ENCODE data around the gene SLC50A1.

Gene SLC50A1

DNA sequence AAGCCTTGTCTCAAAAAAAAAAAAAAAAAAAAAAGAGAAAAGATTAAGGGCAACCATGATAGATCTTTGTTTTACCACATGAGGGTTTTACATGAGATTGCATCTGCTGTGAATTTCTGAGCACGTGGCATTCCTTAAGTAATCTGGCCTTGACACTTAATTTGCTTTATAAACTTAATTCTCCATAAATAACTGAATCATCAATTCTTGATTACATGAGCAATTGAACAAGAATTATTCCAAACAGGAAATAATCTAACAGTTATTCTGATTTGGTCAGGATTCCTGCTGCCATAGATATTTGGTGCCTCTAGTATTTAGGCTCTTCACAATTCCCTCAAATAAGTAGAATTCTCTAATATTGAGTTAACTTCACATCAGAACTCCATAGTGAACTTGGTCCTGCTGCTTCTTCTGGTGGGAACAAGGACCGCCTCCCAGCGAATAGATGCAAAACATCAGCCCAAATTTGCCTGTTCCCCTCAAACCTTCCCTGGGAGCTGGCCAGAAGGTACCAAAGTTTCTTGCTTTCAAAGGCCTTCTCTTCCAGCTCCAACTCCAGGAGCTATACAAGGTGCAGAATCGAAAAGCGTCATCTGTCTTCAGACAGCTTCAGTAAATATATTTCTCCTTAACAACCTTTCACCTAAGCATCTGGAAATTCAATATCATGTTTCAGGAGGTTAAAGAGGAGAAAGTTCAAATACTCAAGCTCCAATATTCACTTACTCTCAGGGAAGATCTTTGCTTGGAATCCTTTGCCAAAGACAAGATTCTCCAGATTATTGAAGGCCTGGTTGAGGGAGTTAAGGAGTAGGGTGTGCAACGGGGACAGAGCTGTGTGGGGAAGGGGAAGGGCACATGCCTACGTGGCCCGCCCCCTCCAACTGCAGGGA lies 36.4 kb downstream of the SLC50A1 start:
- ATAC-seq (peak; percentile 14), DNase-seq (no peak)

GRCh38 chr1:155172732-155173477 lies 37.3 kb downstream of the SLC50A1 start, which contains the start of gene KRTCAP2:
TSS of gene KRTCAP2 (minus strand) at chr1:155173304. CDS start at chr1:155173224, 80 bp downstream.
- ATAC-seq (peak; percentile 78), DNase-seq (peak; percentile 96)

DNA sequence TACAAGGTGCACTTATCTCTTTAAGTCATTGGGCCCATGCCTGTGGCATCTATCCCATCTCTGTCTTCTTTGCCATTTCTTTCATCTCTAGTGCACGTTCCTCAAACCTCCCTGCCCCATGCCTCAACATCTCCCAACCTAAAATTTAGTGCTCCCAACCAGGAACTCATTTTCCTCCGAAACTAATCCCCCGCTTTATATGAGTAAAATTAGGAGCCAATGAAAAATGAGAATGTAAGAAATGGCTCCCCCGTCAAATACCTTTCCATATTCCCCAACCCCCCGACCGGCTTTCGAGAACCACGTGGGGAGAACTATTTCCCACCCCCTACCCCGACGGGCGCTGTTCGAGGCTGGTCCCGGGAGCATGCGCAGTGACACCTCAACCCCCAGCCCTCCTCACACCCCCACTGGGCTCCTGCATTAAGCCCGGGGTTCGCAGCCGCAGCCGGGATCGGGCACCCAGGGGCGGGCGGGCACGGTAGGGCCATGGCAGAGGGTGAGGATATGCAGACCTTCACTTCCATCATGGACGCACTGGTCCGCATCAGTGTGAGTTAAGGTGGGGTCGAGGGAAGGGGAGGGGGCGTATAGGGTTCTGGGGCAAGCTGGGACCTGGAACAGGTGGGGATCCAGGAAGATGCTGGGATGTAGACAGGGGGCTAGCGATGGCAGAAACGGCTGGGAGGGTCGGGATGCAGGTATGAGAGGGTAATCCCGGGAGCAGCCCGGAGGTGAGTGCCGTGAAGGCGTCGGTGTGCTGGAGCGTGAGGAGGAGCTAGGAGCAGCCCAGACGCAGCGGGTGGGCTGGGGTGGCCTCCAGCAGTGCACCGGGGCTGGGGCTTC lies 38.0 kb downstream of the SLC50A1 start, which contains the start of gene TRIM46:
TRIM46 (plus strand) TSS at position 372 of the 846 bp plus-strand sequence; CDS start at position 490, 118 bp downstream.
- peak; percentile 79 for DNase-seq

DNA sequence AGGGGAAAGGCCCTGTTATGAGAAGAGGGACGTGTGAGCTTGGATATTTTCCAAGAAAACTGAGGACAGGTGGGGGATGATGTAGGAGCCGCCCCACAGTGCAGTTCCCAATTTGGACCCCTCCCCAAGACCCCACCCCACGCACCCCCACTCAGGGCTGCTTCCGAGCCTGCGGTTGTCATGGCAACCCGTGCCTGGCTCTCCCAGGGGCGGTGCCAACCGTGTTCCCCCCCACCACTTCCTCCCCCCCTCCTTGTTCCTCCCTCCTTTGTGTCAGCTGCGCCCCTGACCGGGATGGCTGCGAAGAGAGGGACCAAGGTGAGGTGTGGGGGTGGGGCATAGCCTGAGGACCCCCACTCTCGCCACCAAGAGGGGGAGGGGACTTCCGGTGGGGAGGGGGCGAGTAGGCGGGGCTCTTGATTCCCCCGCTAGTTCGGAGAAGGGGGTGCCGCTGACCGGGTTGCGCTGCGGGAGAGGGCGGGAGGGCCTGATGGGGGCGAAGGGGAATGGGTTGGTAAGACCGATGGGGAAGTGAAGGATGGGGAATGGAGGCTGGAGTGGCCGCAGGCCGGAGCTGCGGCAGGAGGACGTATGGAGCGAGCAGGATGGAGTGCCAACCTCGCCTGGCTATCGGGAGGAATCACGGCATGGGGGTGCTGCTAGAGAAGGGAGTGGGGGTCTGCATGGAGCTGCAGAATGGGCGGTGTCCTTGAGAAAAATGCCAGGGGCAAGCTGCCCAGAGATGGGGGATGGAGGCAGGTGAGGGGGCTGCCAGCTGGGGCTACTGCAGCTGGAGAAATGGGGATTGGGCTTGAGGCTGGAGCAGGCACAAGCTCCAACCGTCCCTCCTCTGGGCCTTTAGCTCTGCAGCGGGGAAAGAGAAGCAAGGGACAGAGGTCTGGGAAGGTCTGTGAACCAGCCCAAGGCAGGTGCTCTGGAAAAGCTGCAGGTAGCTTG lies 39.0 kb downstream of the SLC50A1 start:
- DNase-seq, result peak; percentile 60

More for the DNA sequence above, 38.0 kb downstream of the SLC50A1 start, which contains the start of gene TRIM46:
- peak; percentile 42 for ATAC-seq

GRCh38 chr1:155175281-155175926 lies 39.8 kb downstream of the SLC50A1 start:
- DNase-seq, result no peak

More for the DNA sequence above, 39.0 kb downstream of the SLC50A1 start:
- ATAC-seq, result no peak

GRCh38 chr1:155175927-155176371 lies 40.3 kb downstream of the SLC50A1 start:
- ATAC-seq, result peak; percentile 10

More at GRCh38 chr1:155175281-155175926, 39.8 kb downstream of the SLC50A1 start:
- no peak for ATAC-seq

DNA sequence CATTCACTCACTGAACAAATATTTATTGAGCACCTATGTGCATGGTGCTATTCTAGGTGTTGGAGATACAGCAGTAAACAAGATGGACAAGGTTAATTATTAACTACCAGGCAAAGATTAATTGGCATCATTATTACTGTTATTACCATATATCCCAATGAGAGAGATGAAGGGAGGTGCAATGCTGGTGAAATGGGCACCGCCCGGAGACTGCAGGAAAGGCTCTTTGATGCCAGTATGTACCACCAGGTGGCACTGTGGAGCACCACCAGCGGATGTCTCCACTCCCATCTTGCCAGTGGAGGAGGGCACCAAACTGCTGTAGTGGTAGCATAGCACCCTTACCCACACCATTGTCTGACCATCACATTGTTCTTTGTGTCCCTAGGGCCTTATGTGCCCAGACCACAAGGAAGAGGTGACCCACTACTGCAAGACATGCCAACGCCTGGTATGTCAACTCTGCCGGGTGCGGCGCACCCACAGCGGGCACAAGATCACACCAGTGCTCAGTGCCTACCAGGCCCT lies 41.0 kb downstream of the SLC50A1 start:
- peak; percentile 28 for ATAC-seq
- peak; percentile 93 for DNase-seq

More at GRCh38 chr1:155175927-155176371, 40.3 kb downstream of the SLC50A1 start:
- peak; percentile 40 for DNase-seq

DNA sequence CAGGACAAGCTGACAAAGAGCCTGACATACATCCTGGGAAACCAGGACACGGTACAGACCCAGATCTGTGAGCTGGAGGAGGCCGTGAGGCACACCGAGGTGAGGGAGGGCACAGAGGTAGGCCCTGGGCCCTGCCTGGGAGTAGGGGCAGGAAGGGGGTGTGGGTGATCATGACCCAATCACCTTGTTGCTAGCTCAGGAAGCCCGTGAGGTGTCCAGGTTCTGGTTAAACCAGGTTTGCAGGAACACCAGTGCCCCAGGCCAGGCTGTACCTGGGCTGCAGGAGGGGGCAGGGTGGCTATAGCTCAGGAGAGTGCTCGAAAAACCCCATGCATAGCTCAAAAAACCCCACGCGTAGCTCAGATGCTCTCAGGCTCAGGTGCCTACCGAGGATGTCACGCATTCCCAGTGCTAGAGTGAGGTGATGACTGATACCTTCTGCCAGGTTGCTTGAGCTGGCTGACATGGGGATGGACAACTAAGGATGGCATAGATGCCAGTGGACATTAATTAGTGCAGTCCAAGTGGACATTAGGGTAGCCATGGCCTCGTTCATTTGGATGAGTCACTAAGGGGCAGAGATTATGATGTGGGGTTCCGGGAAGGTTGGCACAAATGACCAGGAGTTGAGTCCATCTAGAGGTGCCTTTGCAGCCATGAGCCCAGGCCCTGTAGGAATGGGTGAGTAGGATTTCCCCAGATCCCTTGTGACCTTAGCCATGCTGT lies 41.7 kb downstream of the SLC50A1 start:
- ATAC-seq, result no peak
- DNase-seq, result no peak

DNA sequence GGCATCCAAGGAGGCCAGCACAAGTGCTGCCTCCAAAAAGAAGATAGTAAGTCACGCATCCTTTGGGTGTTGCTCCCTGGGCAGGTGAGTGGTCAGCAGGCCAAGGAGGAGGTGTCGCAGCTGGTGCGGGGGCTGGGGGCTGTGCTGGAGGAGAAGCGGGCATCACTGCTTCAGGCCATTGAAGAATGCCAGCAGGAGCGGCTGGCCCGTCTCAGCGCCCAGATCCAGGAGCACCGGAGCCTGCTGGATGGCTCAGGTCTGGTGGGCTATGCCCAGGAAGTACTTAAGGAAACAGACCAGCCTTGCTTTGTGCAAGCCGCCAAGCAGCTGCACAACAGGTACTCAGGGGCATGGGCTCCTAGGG lies 42.2 kb downstream of the SLC50A1 start:
- ATAC-seq (no peak), DNase-seq (no peak)

DNA sequence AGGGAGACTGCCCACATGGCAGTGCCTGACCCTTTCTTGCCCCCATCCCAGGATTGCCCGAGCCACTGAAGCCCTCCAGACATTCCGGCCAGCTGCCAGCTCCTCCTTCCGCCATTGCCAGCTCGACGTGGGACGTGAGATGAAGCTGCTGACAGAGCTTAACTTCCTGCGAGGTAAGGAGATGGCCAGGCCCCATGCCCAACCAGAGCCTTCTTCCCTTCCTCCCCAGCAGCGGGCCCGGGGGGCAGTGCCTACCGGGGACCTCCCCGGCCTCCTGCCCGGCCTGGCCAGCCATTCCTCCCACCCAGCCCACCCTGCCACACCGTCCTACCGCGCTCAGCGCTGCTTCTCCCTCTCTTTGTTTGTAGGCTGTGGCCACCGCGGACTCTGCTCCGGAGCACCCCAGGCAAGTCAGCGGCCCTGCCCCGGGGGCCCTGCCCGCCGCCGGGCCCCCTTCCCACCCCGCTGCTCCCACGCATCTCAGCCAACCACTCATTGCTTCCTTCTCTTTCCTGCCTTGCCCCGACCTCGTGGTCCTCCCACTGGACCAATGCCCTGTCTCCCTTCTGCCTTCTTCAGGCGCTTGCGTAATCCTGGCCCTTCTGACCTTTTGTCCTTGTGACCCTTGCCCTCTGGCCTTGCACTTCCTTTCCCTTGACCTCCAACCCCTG lies 42.9 kb downstream of the SLC50A1 start:
- no peak for DNase-seq

GRCh38 chr1:155179112-155180031 lies 43.7 kb downstream of the SLC50A1 start:
- no peak for ATAC-seq
- no peak for DNase-seq

More for the DNA sequence above, 42.9 kb downstream of the SLC50A1 start:
- ATAC-seq, result no peak

DNA sequence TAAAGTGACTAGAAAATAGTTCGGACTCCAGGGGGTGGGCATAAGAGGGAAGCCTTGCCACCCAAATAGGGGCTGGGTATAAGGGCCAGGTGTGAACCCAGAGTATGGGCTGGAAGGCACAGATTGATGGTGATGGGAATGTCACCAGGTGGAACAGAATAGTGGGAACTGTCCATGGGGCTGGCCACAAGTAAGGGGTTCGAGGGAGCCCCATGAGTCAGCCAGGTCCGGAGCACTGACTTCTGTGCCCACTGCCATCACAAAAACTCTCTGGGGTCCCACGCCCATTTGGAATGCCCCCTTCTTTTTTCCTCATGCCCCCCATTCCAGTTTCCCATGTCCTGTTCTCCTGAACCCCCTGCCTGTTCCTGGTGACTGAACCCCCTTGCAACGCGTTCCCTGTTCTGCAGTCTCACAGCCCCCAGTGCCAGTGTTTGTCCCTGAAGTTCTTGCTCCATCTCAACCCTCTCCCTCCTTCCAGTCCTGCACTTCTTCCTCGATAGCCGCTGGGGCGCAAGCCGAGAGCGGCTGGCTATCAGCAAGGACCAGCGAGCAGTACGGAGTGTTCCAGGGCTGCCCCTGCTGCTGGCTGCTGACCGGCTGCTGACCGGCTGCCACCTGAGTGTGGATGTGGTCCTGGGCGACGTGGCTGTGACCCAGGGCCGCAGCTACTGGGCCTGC lies 45.9 kb downstream of the SLC50A1 start:
- DNase-seq (no peak), ATAC-seq (no peak)

- no peak for ATAC-seq
These were observed 46.4 kb downstream of the SLC50A1 start for GRCh38 chr1:155182052-155182550.

DNA sequence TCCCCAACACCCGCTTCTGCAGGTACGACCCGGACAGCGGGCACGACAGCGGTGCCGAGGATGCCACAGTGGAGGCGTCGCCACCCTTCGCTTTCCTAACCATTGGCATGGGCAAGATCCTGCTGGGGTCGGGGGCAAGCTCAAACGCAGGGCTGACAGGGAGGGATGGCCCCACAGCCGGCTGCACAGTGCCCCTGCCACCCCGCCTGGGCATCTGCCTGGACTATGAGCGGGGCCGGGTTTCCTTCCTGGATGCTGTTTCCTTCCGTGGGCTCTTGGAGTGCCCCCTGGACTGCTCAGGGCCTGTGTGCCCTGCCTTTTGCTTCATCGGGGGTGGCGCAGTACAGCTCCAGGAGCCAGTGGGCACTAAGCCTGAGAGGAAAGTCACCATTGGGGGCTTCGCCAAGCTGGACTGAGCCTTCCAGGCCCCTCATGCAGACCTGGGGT lies 48.1 kb downstream of the SLC50A1 start:
- no peak for ATAC-seq
- DNase-seq, result no peak

More at GRCh38 chr1:155182052-155182550, 46.4 kb downstream of the SLC50A1 start:
- DNase-seq, result no peak

DNA sequence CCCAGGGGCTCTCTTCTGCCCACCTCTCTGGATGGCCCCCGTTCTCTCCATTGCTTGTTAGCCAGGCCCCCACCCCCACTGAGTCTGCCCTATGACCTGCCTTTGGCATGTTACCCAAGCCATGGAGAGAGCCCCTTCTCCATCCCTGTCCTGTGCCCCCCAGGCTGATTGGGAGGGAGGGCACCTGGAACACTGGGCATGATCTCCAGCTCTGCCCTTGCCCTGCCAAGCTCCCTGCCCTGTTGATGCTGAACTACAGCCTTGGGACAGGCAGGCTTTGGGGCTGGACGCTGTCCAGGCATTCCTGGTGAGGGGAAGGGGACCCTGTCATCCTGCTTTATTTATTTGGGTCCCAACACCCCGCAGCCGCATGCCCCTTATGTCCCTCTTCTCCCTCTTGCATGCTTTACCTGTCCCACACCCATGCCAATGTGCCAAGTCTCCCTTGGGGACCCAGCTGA lies 48.7 kb downstream of the SLC50A1 start:
- ATAC-seq (no peak), DNase-seq (no peak)

Measured in stimulated activated naive CD8-positive, alpha-beta T cell treated with anti-CD3 and anti-CD28 coated beads, Interleukin-15, Interleukin-2, amounts not matched to agents 100 U/mL and 50 U/mL, for 24 hours (primary cell).